Activated CD4-positive, alpha-beta T cell treated with anti-CD3 and anti-CD28 coated beads, Interleukin-2, amount 50 U/mL, for 1 hour (primary cell): Measurements from ENCODE around the gene FCHSD1.
A peak's percentile ranks its signal among the peaks of the same experiment; 100 is the strongest.

Source experiments
- DNase-seq: peaks from one replicate; pipeline ENCODE4 v3.0.0-alpha.2; 2020

FCHSD1 gene

GRCh38 chr5:141672841-141673813 lies 21.9 kb upstream of the FCHSD1 start:
- no peak for DNase-seq

GRCh38 chr5:141672071-141672840 lies 21.0 kb upstream of the FCHSD1 start:
- no peak for DNase-seq

- DNase-seq, result no peak
Observed at GRCh38 chr5:141669520-141669919, 18.3 kb upstream of the FCHSD1 start.

- DNase-seq, result no peak
Observed at GRCh38 chr5:141668601-141669265, 17.5 kb upstream of the FCHSD1 start.

GRCh38 chr5:141665995-141666940 lies 15.1 kb upstream of the FCHSD1 start:
- DNase-seq, result no peak

- DNase-seq, result peak; percentile 72
Observed at GRCh38 chr5:141664733-141665461, 13.7 kb upstream of the FCHSD1 start.

GRCh38 chr5:141663506-141663905 lies 12.3 kb upstream of the FCHSD1 start:
- no peak for DNase-seq

GRCh38 chr5:141662028-141662427 lies 10.8 kb upstream of the FCHSD1 start:
- no peak for DNase-seq

- no peak for DNase-seq
Observed at GRCh38 chr5:141657937-141658545, 6.8 kb upstream of the FCHSD1 start.

- no peak for DNase-seq
Observed at GRCh38 chr5:141657404-141657803, 6.2 kb upstream of the FCHSD1 start.

- no peak for DNase-seq
Observed at GRCh38 chr5:141656396-141656795, 5.2 kb upstream of the FCHSD1 start.

- no peak for DNase-seq
Observed at GRCh38 chr5:141655020-141655419, 3.8 kb upstream of the FCHSD1 start.

GRCh38 chr5:141654298-141654697 lies 3.1 kb upstream of the FCHSD1 start:
- no peak for DNase-seq

GRCh38 chr5:141651728-141652105 lies 499 bp upstream of the FCHSD1 start:
- no peak for DNase-seq

GRCh38 chr5:141649972-141650371 lies 1.2 kb downstream of the FCHSD1 start:
- no peak for DNase-seq

GRCh38 chr5:141649056-141649688 lies 2.0 kb downstream of the FCHSD1 start:
- DNase-seq, result no peak

- DNase-seq, result no peak
Observed at GRCh38 chr5:141647851-141648250, 3.4 kb downstream of the FCHSD1 start.

GRCh38 chr5:141647242-141647641 lies 4.0 kb downstream of the FCHSD1 start:
- DNase-seq, result no peak

GRCh38 chr5:141646026-141646425 lies 5.2 kb downstream of the FCHSD1 start:
- no peak for DNase-seq

- DNase-seq, result no peak
Observed at GRCh38 chr5:141641634-141642267, 9.5 kb downstream of the FCHSD1 start.
